Measurements from ENCODE around the gene CHIA.

- TF ChIP-seq CTCF (IDR thresholded peaks at IDR 0.05; ENCODE audit: low read length) (no peak), EZH2 (IDR thresholded peaks at IDR 0.05; ENCODE audit: borderline replicate concordance, low read length) (no peak)
Observed at GRCh38 chr1:111332190-111332589, 41.5 kb downstream of the CHIA start.
